GM18499 (cell line): ENCODE measurements around the gene DACH2.
"Not testable (repeated sequence)": the region's sequence is repeated elsewhere in the genome, so short reads cannot be mapped to it uniquely, and the experiment has no call there.

Experiments used
- ATAC-seq: cut with Tn5 transposase; IDR thresholded peaks from one replicate; pipeline ENCODE4 v1.9.1; 2021; ENCODE audit warnings: moderate number of reproducible peaks; ENCODE audit not compliant: insufficient read depth, unreplicated experiment

DACH2 gene

DNA sequence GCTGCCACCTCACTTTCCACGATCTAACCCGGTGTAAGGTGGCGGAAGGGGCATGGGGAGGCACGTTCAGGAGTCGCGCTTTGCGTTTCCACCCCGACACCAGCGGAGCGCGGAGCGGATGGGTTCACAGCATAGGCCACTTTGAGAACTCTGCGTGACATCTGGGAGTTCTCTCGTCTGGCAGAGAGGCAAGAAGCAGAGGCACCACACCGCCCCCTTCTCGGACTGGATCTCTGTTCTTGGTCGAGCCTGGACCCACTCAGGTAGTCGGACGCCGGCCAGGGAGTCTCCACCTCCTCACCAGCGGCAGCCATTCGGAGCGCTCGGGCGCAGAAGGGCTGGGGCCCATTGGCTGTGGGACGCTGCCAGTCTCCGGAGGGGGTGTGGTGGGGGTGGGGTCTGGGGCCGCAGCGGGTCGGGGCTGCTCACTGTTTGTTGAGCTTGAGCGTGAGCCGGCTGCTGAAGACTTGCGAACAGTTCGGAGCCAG, at the start of gene DACH2:
Gene DACH2 (plus strand): TSS at position 428 of the 488 bp plus-strand sequence.
- peak; percentile 87 for ATAC-seq

DNA sequence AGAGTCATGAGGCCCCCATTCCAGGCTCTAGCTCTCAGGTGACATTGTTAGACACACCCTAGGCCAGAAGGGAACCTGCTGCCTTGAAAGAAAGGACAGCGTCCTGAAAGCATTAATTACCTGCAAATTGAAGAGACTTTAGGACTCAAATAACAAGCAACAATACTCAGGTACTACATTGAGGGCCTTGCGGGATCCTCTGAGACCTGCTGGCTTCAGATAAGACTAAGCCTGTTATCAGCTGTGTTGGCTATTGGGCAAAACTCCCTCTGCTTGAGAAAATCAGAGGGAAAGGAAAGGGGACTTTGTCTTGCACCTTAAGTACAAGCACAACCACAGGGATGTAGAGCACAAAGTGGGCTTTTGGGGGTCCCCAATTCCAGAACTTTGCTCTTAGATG, 45.9 kb upstream of the DACH2 start:
- no peak for ATAC-seq

- no peak for ATAC-seq
Measured at GRCh38 chrX:86103061-86103460, 45.2 kb upstream of the DACH2 start.

GRCh38 chrX:86104526-86104925, 43.7 kb upstream of the DACH2 start:
- no peak for ATAC-seq

DNA sequence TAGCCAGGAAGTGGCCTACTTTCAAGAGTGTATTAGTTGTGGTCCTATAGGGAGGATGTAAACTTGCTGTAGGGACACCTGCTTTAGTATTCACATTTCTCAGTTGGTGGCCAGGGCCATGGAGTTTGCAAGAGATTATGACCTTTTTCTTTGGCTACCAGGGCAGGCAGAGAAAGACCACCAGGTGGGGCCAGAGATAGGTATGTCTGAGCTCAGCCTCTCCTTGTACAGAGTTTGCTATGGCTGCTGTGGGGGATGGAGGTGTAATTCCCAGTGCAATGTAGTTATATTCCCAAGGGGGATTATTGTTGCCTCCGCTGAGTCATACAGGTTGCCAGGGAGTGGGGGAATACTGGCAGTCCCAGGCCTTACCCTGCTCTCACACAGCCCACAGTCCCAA, 26.3 kb upstream of the DACH2 start:
- ATAC-seq = no peak

DNA sequence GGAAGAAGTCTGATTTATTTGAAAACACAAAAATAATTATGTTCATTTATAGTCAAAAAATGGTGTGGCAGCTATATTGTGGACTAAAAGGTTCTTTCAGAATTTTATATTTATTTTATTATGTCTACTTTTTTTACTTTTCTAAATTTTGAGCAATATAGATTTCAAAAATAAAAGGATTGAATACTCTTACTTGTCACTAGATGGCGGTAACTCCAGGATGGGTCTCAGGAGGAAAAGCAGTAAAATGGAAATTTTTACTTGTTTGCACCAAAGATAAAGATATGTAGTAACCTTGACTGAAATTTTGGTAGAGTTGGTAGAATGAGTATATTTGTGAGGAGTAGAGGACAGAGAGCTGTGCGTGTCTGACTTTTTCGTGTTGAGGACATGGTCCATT, 14.5 kb upstream of the DACH2 start:
- no peak for ATAC-seq

- ATAC-seq = no peak
Measured at GRCh38 chrX:86137071-86137470, 11.2 kb upstream of the DACH2 start.

- ATAC-seq = no peak
Measured at GRCh38 chrX:86141786-86142185, 6.5 kb upstream of the DACH2 start.

GRCh38 chrX:86146102-86146501, 2.1 kb upstream of the DACH2 start:
- ATAC-seq = no peak

DNA sequence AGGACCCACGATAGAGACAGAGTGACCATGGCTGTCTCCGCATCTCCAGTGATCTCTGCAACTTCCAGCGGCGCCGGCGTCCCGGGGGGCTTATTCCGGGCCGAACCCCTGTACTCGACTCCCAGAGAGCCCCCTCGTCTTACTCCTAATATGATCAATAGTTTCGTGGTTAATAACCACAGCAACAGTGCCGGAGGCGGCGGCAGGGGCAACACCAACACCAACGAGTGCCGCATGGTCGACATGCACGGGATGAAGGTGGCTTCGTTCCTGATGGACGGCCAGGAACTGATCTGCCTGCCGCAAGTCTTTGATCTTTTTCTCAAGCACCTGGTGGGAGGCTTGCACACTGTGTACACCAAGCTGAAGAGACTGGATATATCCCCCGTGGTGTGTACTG, 343 bp downstream of the DACH2 start:
- no peak for ATAC-seq

DNA sequence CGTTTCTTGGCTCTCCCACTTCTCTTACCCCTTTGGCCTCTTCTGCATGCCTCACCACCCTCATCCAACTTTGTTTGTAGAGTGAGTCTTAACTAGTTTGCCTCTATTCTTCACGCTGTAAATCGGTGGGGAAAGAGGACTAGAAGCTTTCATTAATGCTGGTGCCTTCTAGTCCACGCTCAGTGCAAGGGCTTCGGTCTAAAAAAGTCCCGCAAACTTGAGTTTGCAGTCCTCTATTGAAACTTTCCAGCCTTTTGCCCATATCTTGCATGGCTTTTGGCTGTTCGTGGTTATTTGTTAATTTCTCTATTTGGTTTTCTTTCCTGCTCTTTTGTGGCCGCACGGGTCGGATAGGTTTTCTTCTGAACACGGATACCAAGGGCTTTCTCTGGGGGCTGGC, 868 bp downstream of the DACH2 start:
- ATAC-seq = no peak

DNA sequence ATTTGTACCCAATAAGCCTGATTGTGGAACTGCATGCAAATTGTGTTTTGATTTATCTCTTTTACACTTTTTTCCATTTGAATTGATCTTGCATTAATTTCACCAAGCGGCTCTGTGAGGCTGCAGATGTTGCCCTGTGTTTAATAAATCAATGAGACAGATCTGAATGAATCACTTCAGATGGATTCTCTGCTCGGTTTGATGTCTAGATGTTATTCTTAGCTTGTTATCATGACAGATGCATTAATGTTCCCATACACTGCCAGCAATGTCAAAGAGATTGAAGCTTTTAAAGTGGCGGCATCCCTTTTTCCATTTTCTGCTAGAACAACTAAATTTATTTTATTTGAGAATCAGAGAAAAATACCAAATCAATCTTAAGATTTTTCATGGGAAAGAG, 6.3 kb downstream of the DACH2 start:
- ATAC-seq = no peak

DNA sequence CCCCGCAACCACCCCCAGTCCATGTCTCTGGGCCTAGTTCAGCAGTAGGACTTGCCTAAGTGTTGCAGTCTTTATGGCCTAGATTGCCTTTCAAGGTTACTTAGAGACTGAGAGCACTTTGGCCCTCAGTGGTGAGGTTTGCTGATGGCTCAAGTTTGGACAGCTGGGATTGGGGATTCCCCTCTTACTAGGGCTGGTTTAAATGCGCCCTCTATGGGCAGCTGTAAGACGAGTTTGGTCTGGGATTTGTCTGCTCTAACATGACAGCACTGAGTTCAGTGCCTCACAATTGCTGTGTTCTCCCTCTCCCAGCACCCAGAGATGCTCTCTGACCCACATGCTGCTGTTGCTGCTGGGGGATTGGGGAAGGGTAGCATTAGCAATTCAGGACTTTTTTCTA, 23.1 kb downstream of the DACH2 start:
- no peak for ATAC-seq

DNA sequence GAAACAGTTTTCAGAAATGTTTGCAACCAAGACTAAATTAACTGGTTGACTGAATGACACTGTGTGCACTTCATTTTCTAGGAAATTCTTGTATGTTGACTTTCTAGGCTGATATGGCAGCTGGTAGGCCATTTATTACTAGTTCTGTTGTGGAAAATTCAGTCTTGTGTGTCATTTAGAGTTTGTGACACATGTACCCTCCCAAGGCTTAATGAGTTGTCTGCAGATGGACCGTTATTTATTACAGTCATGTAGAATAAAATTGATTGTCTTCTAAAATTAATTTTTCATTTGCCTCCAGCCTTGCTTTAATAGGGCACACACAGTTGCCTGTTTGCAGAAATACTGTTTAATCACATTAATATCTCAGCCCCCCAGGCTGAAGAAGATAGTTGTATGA, 30.7 kb downstream of the DACH2 start:
- no peak for ATAC-seq

- not testable (repeated sequence) for ATAC-seq
Measured at GRCh38 chrX:86181325-86181724, 33.1 kb downstream of the DACH2 start.

DNA sequence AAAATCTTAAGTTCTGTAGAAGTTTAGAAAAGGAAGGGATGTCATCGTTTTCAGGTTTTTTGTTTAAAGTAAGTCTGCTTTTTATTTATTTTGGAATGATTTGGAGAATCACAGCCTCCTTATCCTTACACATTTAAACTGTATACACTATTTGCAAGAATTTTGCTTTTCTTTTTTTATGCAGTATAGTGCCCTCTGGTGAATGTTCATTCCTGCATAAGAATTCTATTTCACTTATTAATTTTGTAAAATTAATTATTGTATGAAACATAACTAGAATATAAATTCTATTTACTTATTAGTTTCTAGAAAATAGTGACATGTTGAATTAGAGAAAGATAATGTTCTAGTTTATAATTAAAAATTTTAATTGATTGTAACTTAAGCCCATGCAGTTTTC, 44.6 kb downstream of the DACH2 start:
- no peak for ATAC-seq

- no peak for ATAC-seq
Measured at GRCh38 chrX:86194758-86195157, 46.5 kb downstream of the DACH2 start.

GRCh38 chrX:86195343-86195742, 47.1 kb downstream of the DACH2 start:
- ATAC-seq = no peak

- ATAC-seq = no peak
Measured at GRCh38 chrX:86197815-86198214, 49.6 kb downstream of the DACH2 start.

DNA sequence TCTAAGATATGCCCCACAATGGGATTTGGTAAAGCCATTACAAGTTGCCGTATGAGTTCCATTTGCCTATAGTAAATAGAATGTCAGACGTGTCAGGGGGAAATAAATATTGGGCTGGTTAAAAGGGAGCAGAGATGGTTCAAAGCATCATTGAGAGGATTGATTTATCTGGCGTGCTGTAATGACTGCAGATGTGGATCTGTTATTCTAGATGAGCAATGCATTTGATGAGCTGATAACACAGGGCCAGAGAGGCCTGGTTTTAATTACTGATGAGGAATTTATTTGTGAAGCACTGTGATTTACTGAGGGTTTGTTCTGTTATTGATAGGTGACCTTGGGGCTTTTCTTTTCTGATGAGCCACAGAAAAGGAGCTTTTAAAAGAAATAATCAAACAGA, 62.5 kb downstream of the DACH2 start:
- ATAC-seq = no peak

DNA sequence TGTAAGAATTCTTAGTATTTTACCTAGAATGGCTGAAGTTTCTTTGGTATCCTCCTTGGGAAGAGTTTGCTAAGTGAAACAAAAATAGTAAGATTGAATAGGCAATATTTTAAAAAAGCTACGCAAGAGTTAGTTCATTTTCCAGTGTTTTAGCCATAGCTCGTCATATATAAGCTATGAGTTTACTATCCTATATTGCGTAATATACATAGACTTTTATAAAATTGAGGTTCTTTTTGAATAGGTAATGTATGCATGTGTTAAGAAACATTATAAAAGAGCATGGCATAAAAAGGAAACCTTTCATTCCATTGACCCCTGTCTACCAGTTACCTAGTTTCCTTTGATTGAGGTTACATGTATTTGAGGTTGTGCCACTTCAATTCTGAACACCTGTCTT, 67.0 kb downstream of the DACH2 start:
- no peak for ATAC-seq

- no peak for ATAC-seq
Measured at GRCh38 chrX:86237482-86237881, 89.2 kb downstream of the DACH2 start.

GRCh38 chrX:86241547-86241946, 93.3 kb downstream of the DACH2 start:
- no peak for ATAC-seq
